Lower leg skin (tissue), 4 donors: ENCODE data around the gene INF2. TPM values are rescaled to one million over a fixed set of nuclear protein-coding genes. Genes with fewer than 3 reads are reported as not detected.

ENCODE experiments used
- DNase-seq, 2 donors: peaks; one replicate each; pipeline ENCODE4 v3.0.0-alpha.2; 2019; ENCODE audit warnings: low spot score in 2 of 2
- H3K4me3 ChIP-seq: fragments of 200-600 bp; sonication (generic); 2 replicates; pipeline ENCODE4 v1.5.1; 2017; ENCODE audit warnings: mild to moderate bottlenecking, low read depth; ENCODE audit not compliant: poor library complexity, severe bottlenecking
- POLR2A ChIP-seq, 2 donors: fragments of 450-650 bp; IDR thresholded peaks; one replicate each; pipeline ENCODE4 v1.6.1; 2016 to 2017; ENCODE audit warnings: antibody characterized with exemption in 2 of 2, mild to moderate bottlenecking in 1 of 2, moderate library complexity in 1 of 2
- WGBS, 2 donors: methylation state at CpG; one replicate each; pipeline ENCODE4 v1.1.5; 2018; 5-methylcytosine and 5-hydroxymethylcytosine counted together
- intact Hi-C: fragments of 100-400 bp; cut with DNase I; formaldehyde crosslinking; loops from one replicate; pipeline ENCODE4 v1.15.0; 2023; ENCODE audit warnings: low total_unique reads
- total RNA-seq, 4 donors: library from RNA; depleted of rRNA; stranded (reverse); fragments of >200 nt; gene quantifications; one replicate each; pipeline ENCODE4 v1.1.0, GENCODE V29; 2016
- TF ChIP-seq, protein P1 (sequence below), 3 donors: fragments of 450-650 bp; IDR thresholded peaks; one replicate each; pipeline ENCODE4 v1.5.1; 2016; ENCODE audit warnings: antibody characterized with exemption in 3 of 3, mild to moderate bottlenecking in 3 of 3, moderate library complexity in 2 of 3

INF2 gene
- total RNA-seq, 4 donors from 2014 or later: 63.8 to 121 (median 83.9) TPM

DNA sequence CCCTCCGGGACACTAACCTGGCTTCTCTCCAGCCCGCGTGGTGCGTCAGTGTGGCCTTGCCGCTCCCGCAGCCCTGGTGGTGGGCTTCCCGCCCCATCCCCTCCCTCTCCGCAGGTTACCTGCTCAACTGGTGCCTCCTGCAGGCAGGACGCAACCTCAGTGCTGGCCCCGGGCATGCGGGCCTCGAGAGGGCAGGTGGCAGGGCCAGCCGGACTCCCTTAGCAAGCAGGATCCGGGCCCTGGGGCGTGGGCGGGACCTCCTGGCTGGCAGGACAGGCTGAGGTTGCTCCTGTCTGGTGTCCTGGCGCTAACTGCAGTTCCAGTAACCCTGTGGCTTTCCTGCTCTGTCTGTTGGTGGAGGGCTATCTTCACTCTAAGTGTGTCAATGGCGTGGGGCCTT, 26.0 kb downstream of the INF2 start:
- no peak for DNase-seq
- no peak overlapping the region for H3K4me3 ChIP-seq
- WGBS, 2 donors: 73 to 74% methylated on average over 11 to 15 of the region's 18 CpGs
- intact Hi-C loops: no loop called here
- no peak for TF ChIP-seq POLR2A (IDR thresholded peaks at IDR 0.05)
- TF ChIP-seq, protein P1, sequence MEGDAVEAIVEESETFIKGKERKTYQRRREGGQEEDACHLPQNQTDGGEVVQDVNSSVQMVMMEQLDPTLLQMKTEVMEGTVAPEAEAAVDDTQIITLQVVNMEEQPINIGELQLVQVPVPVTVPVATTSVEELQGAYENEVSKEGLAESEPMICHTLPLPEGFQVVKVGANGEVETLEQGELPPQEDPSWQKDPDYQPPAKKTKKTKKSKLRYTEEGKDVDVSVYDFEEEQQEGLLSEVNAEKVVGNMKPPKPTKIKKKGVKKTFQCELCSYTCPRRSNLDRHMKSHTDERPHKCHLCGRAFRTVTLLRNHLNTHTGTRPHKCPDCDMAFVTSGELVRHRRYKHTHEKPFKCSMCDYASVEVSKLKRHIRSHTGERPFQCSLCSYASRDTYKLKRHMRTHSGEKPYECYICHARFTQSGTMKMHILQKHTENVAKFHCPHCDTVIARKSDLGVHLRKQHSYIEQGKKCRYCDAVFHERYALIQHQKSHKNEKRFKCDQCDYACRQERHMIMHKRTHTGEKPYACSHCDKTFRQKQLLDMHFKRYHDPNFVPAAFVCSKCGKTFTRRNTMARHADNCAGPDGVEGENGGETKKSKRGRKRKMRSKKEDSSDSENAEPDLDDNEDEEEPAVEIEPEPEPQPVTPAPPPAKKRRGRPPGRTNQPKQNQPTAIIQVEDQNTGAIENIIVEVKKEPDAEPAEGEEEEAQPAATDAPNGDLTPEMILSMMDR (IDR thresholded peaks at IDR 0.05): no peak

DNA sequence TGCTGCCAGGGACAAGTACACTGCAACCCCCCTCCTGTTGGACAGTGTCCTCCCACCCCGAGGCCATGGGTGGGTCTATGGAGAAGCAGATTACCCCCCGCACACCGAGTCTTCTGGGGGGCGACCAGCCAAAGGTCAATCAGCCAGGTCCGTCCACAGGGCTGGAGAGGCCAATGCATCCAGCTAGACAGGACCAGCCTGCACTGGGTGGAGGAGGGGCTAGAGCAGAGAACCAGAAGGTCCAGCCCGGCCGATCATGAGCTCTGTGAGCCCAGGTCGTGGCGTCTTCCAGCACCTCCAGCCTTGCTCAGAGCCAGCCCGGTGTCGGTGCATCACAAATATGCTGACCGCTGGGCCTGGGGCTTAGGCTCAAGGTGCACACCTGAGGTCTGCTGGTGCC, 26.5 kb downstream of the INF2 start:
- TF ChIP-seq POLR2A (IDR thresholded peaks at IDR 0.05): no peak
- TF ChIP-seq, protein P1 (IDR thresholded peaks at IDR 0.05): no peak
- no peak for DNase-seq
- no peak overlapping the region for H3K4me3 ChIP-seq
- WGBS, 2 donors: 85 to 92% methylated on average over 7 to 12 of the region's 12 CpGs
- intact Hi-C loops: no loop called here

DNA sequence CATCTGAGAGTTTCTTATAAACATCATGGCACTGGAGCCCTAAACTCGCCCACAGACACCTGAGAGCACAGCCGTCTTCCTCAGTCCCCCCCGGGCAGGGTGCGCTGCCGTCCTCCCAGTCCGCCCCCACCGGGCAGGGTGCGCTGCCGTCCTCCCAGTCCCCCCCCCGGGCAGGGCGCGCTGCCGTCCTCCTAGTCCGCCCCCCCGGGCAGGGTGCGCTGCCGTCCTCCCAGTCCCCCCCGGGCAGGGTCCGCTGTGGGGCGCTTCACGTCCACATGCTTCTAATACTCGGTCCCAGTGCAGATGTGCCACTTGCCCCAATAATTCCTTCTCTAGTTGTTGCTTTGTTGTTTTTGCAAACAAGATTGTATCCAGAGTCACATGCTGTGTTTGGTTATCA, 27.7 kb downstream of the INF2 start:
- H3K4me3 ChIP-seq: no peak overlapping the region
- intact Hi-C loops: no loop called here
- WGBS, 2 donors: 84 to 88% methylated on average over 21 to 22 of the region's 22 CpGs
- no peak for DNase-seq
- TF ChIP-seq, protein P1 (IDR thresholded peaks at IDR 0.05): no peak
- no peak for TF ChIP-seq POLR2A (IDR thresholded peaks at IDR 0.05)

DNA sequence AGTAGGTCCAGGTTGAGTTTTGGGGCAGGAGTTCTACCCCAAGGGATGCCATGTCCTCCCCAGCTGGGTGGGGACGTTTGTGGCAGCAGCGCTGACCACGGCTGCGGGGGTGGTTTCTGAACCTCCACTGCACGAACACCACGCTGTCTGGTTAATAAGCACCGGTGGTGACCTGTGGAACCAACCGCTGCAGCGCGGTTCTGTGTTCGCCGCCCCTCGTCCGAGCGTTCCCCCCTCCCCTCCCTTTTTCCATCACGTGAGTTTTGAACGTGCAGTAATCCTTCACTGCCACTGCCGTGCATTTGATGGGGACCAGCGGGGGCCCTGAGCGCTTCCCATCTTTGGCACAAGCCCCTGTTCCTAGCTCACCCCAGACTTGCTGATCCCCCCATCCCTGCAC, 28.2 kb downstream of the INF2 start:
- 77 to 81% methylated on average over 19 to 20 of the region's 20 CpGs for WGBS, 2 donors
- intact Hi-C loops: no loop called here
- TF ChIP-seq, protein P1 (IDR thresholded peaks at IDR 0.05): no peak
- TF ChIP-seq POLR2A (IDR thresholded peaks at IDR 0.05): no peak
- no peak overlapping the region for H3K4me3 ChIP-seq
- no peak for DNase-seq

DNA sequence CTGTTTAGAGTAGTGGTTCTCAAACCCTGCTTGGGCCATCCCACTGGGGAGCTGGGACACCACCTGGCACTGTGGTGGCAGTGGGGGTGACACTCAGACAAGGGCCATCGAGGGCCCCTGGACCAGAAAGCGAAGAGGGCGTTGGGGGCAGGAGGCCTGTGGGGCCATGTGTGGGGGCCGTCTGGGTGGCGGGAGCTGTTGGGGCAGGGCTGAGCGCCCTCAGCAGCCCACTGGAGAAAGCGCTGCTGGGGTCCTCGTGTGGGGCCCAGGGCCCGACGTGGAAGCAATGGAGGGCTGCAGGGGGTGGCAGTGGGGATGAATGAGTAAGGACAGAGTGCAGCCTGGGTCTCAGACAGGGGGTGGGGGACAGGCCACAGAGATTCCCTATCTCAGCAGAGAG, 28.7 kb downstream of the INF2 start:
- WGBS, 2 donors: 85 to 91% methylated on average over 10 of the region's 10 CpGs
- DNase-seq: no peak
- no peak overlapping the region for H3K4me3 ChIP-seq
- TF ChIP-seq, protein P1 (IDR thresholded peaks at IDR 0.05): no peak
- no peak for TF ChIP-seq POLR2A (IDR thresholded peaks at IDR 0.05)
- intact Hi-C loops: no loop called here

DNA sequence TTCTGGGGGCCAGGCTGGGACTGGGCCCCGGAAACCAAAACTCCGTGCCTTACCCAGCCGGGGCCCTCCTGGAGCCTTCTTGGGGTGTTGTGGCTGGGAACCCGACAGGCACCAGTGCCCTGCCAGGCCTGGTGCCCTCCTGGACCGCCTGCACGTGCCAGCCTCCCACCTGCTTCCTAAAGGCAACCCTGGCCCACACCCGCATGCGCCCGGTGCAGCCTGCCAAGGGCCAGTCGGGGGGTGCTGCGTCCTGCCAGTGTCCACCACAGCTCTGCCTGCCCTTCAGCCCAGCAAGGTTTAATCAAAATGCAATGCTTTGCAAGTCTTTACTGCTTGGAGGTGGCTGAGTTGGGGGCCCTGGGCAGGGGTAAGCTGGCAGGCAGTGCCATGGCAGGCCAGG, 29.5 kb downstream of the INF2 start:
- no peak overlapping the region for H3K4me3 ChIP-seq
- no peak for TF ChIP-seq POLR2A (IDR thresholded peaks at IDR 0.05)
- TF ChIP-seq, protein P1 (IDR thresholded peaks at IDR 0.05): no peak
- intact Hi-C loops: no loop called here
- 84 to 85% methylated on average over 11 of the region's 11 CpGs for WGBS, 2 donors
- DNase-seq: no peak
